Muscle layer of duodenum (tissue), 2 donors: ENCODE measurements around the gene MTTP.

ENCODE experiments used
- H3K27ac ChIP-seq: one replicate; pipeline ENCODE4 v1.7.0; 2013; ENCODE audit warnings: mild to moderate bottlenecking, low read length
- H3K27me3 ChIP-seq: one replicate; pipeline ENCODE4 v1.7.0; 2013; ENCODE audit warnings: low read depth, mild to moderate bottlenecking, control low read depth, low read length
- H3K36me3 ChIP-seq, 2 donors: one replicate each; pipeline ENCODE4 v1.7.0; 2013; ENCODE audit warnings: low read length in 2 of 2, control low read depth in 1 of 2, mild to moderate bottlenecking in 1 of 2; ENCODE audit not compliant: insufficient read depth in 2 of 2, control insufficient read depth in 1 of 2
- H3K4me1 ChIP-seq, 2 donors: one replicate each; pipeline ENCODE4 v1.7.0; 2013; ENCODE audit warnings: low read length in 2 of 2, mild to moderate bottlenecking in 2 of 2, control low read depth in 1 of 2, moderate library complexity in 1 of 2; ENCODE audit not compliant: insufficient read depth in 2 of 2, control insufficient read depth in 1 of 2
- H3K4me3 ChIP-seq, 2 donors: one replicate each; pipeline ENCODE4 v1.7.0; 2013; ENCODE audit warnings: low read length in 2 of 2, low read depth in 1 of 2, mild to moderate bottlenecking in 1 of 2
- H3K9me3 ChIP-seq, 2 donors: one replicate each; pipeline ENCODE4 v1.7.0; 2013; ENCODE audit warnings: low read length in 2 of 2, control low read depth in 1 of 2, mild to moderate bottlenecking in 1 of 2; ENCODE audit not compliant: control insufficient read depth in 1 of 2
- donor health status: healthy.

MTTP gene

GRCh38 chr4:99594818-99595217 lies 20.2 kb downstream of the MTTP start:
- no peak overlapping the region for H3K4me3 ChIP-seq

DNA sequence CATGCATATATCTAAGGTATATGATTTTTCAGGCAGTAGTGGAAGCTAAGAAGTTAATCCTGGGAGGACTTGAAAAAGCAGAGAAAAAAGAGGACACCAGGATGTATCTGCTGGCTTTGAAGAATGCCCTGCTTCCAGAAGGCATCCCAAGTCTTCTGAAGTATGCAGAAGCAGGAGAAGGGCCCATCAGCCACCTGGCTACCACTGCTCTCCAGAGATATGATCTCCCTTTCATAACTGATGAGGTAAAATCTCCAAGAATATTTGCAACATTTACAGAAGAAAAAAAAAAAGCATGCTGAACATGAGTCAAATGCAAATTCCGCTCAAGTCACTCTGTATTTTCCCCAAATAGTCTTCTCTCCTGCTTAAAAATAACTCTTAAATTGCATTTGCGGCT lies 32.1 kb downstream of the MTTP start:
- Histone ChIP-seq H3K9me3 (no peaks in the 10 kb centered on the region), H3K4me3 (no peak overlapping the region), H3K36me3 (no peaks in the 10 kb centered on the region), H3K4me1 (no peaks in the 10 kb centered on the region), H3K27me3 (no peaks in the 10 kb centered on the region), H3K27ac (no peak overlapping the region)

More at GRCh38 chr4:99594818-99595217, 20.2 kb downstream of the MTTP start:
- no peak overlapping the region for H3K27ac ChIP-seq
- H3K9me3 ChIP-seq, result no peaks in the 10 kb centered on the region
- no peaks in the 10 kb centered on the region for H3K27me3 ChIP-seq
- H3K36me3 ChIP-seq, result no peaks in the 10 kb centered on the region
- no peaks in the 10 kb centered on the region for H3K4me1 ChIP-seq

GRCh38 chr4:99608417-99608816 lies 33.8 kb downstream of the MTTP start:
- no peaks in the 10 kb centered on the region for H3K9me3 ChIP-seq
- H3K4me1 ChIP-seq, result peaks cover 0 to 5% of the 10 kb centered on the region in 2 donors
- no peak overlapping the region for H3K27ac ChIP-seq
- H3K27me3 ChIP-seq, result no peaks in the 10 kb centered on the region
- H3K4me3 ChIP-seq, result no peak overlapping the region
- H3K36me3 ChIP-seq, result no peaks in the 10 kb centered on the region

- Histone ChIP-seq H3K27me3 (no peaks in the 10 kb centered on the region), H3K9me3 (no peaks in the 10 kb centered on the region), H3K4me3 (no peak overlapping the region), H3K27ac (no peak overlapping the region), H3K4me1 (peaks cover 0 to 5% of the 10 kb centered on the region in 2 donors), H3K36me3 (no peaks in the 10 kb centered on the region)
Observed at GRCh38 chr4:99610605-99611175, 36.1 kb downstream of the MTTP start.

DNA sequence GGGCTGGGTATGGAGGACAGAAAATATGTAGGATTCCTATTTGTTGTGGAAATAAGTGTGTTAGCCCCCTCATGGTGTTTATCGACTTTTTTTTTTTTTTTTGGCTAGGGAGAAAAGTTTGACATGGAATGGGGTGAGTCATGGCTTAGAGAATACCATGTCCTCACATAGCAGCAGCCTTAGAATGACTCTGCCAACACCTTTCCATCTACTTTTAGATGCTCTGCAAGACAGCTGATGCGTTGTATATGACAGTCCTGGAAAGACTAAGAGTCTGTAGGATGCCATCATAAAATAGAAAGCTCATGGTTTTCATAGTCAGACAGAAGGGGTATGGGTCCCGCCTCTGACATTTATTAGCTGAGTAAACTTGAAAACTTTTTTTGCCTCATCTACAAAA lies 37.7 kb downstream of the MTTP start:
- H3K27me3 ChIP-seq, result no peaks in the 10 kb centered on the region
- no peak overlapping the region for H3K4me3 ChIP-seq
- peaks cover 0 to 5% of the 10 kb centered on the region in 2 donors for H3K4me1 ChIP-seq
- H3K27ac ChIP-seq, result no peak overlapping the region
- H3K9me3 ChIP-seq, result no peaks in the 10 kb centered on the region
- H3K36me3 ChIP-seq, result no peaks in the 10 kb centered on the region

- H3K4me3 ChIP-seq, result no peak overlapping the region
- no peaks in the 10 kb centered on the region for H3K36me3 ChIP-seq
- no peaks in the 10 kb centered on the region for H3K9me3 ChIP-seq
- H3K4me1 ChIP-seq, result peaks cover 0 to 5% of the 10 kb centered on the region in 2 donors
- H3K27ac ChIP-seq, result no peak overlapping the region
- H3K27me3 ChIP-seq, result no peaks in the 10 kb centered on the region
Observed at GRCh38 chr4:99612704-99613103, 38.1 kb downstream of the MTTP start.

GRCh38 chr4:99614491-99614890 lies 39.9 kb downstream of the MTTP start:
- Histone ChIP-seq H3K9me3 (no peaks in the 10 kb centered on the region), H3K27me3 (no peaks in the 10 kb centered on the region), H3K4me1 (peaks cover 0 to 5% of the 10 kb centered on the region in 2 donors), H3K4me3 (no peak overlapping the region), H3K27ac (no peak overlapping the region), H3K36me3 (no peaks in the 10 kb centered on the region)

GRCh38 chr4:99615170-99615820 lies 40.7 kb downstream of the MTTP start:
- H3K9me3 ChIP-seq, result no peaks in the 10 kb centered on the region
- H3K27me3 ChIP-seq, result no peaks in the 10 kb centered on the region
- H3K36me3 ChIP-seq, result no peaks in the 10 kb centered on the region
- peaks cover 0 to 5% of the 10 kb centered on the region in 2 donors for H3K4me1 ChIP-seq
- no peak overlapping the region for H3K4me3 ChIP-seq
- H3K27ac ChIP-seq, result no peak overlapping the region

DNA sequence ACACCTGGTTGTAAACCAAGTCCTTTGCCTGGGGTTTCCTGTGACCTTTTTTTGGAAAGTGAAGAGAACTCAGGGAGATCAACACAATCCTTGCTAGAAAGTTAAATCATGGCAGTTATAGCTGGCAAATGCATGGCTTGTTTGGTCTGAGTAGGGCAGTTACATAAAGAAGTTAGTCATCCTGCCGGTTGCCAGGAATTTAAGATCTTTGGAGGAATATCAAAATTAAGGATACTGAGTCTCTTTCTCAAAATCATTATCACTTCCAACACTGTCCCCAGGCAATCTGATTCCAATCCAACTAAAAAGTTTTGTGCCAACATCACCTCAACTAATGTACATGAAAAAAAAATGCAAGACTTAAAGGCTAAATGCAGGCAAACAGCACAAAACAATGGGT lies 42.8 kb downstream of the MTTP start:
- no peak overlapping the region for H3K4me3 ChIP-seq
- H3K9me3 ChIP-seq, result no peaks in the 10 kb centered on the region
- peaks cover 0 to 1% of the 10 kb centered on the region in 2 donors for H3K4me1 ChIP-seq
- H3K27ac ChIP-seq, result no peak overlapping the region
- H3K27me3 ChIP-seq, result no peaks in the 10 kb centered on the region
- H3K36me3 ChIP-seq, result no peaks in the 10 kb centered on the region

- Histone ChIP-seq H3K27ac (no peak overlapping the region), H3K4me3 (no peak overlapping the region), H3K36me3 (no peaks in the 10 kb centered on the region), H3K4me1 (peaks cover 0 to 9% of the 10 kb centered on the region in 2 donors), H3K27me3 (no peaks in the 10 kb centered on the region), H3K9me3 (no peaks in the 10 kb centered on the region)
Observed at GRCh38 chr4:99622341-99622740, 47.7 kb downstream of the MTTP start.

DNA sequence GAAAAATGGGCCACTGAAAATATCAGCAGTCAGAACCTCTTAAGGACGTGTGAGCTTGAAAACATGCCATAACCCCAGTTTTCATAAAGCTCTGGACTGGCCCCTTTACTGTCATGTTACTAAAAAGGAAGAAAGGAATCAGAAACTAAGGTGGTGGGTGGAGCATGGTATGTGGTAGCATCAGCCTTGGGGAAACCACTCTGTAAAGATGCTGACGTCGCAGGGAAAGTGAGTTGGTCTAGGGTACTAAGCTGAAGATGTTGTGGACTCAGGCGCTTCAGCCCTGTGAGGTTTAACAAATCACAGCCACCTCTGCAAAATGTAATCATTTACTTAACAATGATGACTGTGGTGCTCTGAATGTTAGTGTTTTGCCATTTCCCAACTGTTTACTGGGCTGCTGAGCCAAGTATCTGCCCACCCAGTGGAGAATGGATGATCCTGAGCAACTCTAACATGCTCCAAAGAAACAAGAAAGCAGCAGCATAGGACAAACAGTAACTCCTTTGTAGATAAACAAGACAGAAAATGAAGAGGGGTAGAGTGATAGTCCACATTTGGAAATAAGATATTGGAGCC lies 49.6 kb downstream of the MTTP start:
- peak overlapping the region; percentile 44 for H3K27ac ChIP-seq
- H3K27me3 ChIP-seq, result no peaks in the 10 kb centered on the region
- H3K9me3 ChIP-seq, result no peaks in the 10 kb centered on the region
- H3K36me3 ChIP-seq, result no peaks in the 10 kb centered on the region
- peaks cover 0 to 9% of the 10 kb centered on the region in 2 donors for H3K4me1 ChIP-seq
- H3K4me3 ChIP-seq, result no peak overlapping the region
